ENCODE measurements around the gene ONECUT1.

The ONECUT1 gene

GRCh38 chr15:52796753-52797520 is 6.8 kb upstream of the ONECUT1 start:
- no peak for ATAC-seq
- no peak for TF ChIP-seq GLIS3 (CRISPR knock-in tag; IDR thresholded peaks at IDR 0.05)
- TF ChIP-seq, protein P1, sequence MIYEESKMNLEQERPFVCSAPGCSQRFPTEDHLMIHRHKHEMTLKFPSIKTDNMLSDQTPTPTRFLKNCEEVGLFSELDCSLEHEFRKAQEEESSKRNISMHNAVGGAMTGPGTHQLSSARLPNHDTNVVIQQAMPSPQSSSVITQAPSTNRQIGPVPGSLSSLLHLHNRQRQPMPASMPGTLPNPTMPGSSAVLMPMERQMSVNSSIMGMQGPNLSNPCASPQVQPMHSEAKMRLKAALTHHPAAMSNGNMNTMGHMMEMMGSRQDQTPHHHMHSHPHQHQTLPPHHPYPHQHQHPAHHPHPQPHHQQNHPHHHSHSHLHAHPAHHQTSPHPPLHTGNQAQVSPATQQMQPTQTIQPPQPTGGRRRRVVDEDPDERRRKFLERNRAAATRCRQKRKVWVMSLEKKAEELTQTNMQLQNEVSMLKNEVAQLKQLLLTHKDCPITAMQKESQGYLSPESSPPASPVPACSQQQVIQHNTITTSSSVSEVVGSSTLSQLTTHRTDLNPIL (CRISPR knock-in tag; IDR thresholded peaks at IDR 0.05; ENCODE audit: low read depth) = no peak
- TF ChIP-seq ZFP3 (CRISPR knock-in tag; IDR thresholded peaks at IDR 0.05) = no peak
- TF ChIP-seq TCF4 (CRISPR knock-in tag; IDR thresholded peaks at IDR 0.05; ENCODE audit: borderline replicate concordance) = no peak
- no peak for TF ChIP-seq ISL1 (CRISPR knock-in tag; IDR thresholded peaks at IDR 0.05)
- TF ChIP-seq OSR1 (CRISPR knock-in tag; IDR thresholded peaks at IDR 0.05) = no peak
- no peak for TF ChIP-seq BACH2 (CRISPR knock-in tag; IDR thresholded peaks at IDR 0.05; ENCODE audit: borderline replicate concordance)
- TF ChIP-seq, protein P2, sequence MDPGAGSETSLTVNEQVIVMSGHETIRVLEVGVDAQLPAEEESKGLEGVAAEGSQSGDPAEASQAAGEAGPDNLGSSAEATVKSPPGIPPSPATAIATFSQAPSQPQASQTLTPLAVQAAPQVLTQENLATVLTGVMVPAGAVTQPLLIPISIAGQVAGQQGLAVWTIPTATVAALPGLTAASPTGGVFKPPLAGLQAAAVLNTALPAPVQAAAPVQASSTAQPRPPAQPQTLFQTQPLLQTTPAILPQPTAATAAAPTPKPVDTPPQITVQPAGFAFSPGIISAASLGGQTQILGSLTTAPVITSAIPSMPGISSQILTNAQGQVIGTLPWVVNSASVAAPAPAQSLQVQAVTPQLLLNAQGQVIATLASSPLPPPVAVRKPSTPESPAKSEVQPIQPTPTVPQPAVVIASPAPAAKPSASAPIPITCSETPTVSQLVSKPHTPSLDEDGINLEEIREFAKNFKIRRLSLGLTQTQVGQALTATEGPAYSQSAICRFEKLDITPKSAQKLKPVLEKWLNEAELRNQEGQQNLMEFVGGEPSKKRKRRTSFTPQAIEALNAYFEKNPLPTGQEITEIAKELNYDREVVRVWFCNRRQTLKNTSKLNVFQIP (CRISPR knock-in tag; IDR thresholded peaks at IDR 0.05; ENCODE audit: borderline replicate concordance, low read depth) = no peak
- TF ChIP-seq RARB (CRISPR knock-in tag; IDR thresholded peaks at IDR 0.05) = no peak
- no peak for TF ChIP-seq ESRRG (CRISPR knock-in tag; IDR thresholded peaks at IDR 0.05)
- no peak for TF ChIP-seq CSDC2 (CRISPR knock-in tag; IDR thresholded peaks at IDR 0.05)
- TF ChIP-seq ZNF70 (CRISPR knock-in tag; IDR thresholded peaks at IDR 0.05) = no peak
- TF ChIP-seq ZNF8 (CRISPR knock-in tag; IDR thresholded peaks at IDR 0.05) = no peak
- no peak for TF ChIP-seq ZFP30 (CRISPR knock-in tag; IDR thresholded peaks at IDR 0.05)
- TF ChIP-seq ARNTL (CRISPR knock-in tag; IDR thresholded peaks at IDR 0.05; ENCODE audit: borderline replicate concordance, low read depth) = no peak
- no peak for TF ChIP-seq TOX (CRISPR knock-in tag; IDR thresholded peaks at IDR 0.05; ENCODE audit: borderline replicate concordance)
- TF ChIP-seq PPARA (CRISPR knock-in tag; IDR thresholded peaks at IDR 0.05; ENCODE audit: borderline replicate concordance) = no peak
- TF ChIP-seq, protein P3, sequence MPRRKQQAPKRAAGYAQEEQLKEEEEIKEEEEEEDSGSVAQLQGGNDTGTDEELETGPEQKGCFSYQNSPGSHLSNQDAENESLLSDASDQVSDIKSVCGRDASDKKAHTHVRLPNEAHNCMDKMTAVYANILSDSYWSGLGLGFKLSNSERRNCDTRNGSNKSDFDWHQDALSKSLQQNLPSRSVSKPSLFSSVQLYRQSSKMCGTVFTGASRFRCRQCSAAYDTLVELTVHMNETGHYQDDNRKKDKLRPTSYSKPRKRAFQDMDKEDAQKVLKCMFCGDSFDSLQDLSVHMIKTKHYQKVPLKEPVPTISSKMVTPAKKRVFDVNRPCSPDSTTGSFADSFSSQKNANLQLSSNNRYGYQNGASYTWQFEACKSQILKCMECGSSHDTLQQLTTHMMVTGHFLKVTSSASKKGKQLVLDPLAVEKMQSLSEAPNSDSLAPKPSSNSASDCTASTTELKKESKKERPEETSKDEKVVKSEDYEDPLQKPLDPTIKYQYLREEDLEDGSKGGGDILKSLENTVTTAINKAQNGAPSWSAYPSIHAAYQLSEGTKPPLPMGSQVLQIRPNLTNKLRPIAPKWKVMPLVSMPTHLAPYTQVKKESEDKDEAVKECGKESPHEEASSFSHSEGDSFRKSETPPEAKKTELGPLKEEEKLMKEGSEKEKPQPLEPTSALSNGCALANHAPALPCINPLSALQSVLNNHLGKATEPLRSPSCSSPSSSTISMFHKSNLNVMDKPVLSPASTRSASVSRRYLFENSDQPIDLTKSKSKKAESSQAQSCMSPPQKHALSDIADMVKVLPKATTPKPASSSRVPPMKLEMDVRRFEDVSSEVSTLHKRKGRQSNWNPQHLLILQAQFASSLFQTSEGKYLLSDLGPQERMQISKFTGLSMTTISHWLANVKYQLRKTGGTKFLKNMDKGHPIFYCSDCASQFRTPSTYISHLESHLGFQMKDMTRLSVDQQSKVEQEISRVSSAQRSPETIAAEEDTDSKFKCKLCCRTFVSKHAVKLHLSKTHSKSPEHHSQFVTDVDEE (CRISPR knock-in tag; IDR thresholded peaks at IDR 0.05) = no peak
- TF ChIP-seq ZC3H10 (CRISPR knock-in tag; IDR thresholded peaks at IDR 0.05) = no peak
- TF ChIP-seq, protein P4, sequence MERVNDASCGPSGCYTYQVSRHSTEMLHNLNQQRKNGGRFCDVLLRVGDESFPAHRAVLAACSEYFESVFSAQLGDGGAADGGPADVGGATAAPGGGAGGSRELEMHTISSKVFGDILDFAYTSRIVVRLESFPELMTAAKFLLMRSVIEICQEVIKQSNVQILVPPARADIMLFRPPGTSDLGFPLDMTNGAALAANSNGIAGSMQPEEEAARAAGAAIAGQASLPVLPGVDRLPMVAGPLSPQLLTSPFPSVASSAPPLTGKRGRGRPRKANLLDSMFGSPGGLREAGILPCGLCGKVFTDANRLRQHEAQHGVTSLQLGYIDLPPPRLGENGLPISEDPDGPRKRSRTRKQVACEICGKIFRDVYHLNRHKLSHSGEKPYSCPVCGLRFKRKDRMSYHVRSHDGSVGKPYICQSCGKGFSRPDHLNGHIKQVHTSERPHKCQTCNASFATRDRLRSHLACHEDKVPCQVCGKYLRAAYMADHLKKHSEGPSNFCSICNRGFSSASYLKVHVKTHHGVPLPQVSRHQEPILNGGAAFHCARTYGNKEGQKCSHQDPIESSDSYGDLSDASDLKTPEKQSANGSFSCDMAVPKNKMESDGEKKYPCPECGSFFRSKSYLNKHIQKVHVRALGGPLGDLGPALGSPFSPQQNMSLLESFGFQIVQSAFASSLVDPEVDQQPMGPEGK (CRISPR knock-in tag; IDR thresholded peaks at IDR 0.05; ENCODE audit: borderline replicate concordance) = no peak

DNA sequence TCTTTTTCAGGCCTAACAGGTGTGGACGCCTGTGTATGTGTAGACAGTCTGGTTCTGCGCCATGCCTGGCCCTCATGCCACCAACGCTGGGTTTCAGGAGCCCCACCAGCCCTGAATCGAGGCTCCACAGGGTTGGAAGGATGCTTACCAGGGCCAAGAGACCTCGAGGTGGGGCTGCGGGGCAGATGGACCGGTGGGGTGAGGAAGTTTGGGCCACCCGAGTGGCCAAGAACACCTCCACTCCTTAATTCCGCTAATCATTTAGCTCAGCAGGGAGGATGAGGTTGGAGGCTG is 6.0 kb upstream of the ONECUT1 start:
- TF ChIP-seq PPARA (CRISPR knock-in tag; IDR thresholded peaks at IDR 0.05; ENCODE audit: borderline replicate concordance) (no peak), CSDC2 (CRISPR knock-in tag; IDR thresholded peaks at IDR 0.05) (no peak), ZFP3 (CRISPR knock-in tag; IDR thresholded peaks at IDR 0.05) (no peak), GLIS3 (CRISPR knock-in tag; IDR thresholded peaks at IDR 0.05) (no peak), BACH2 (CRISPR knock-in tag; IDR thresholded peaks at IDR 0.05; ENCODE audit: borderline replicate concordance) (no peak), ZFP30 (CRISPR knock-in tag; IDR thresholded peaks at IDR 0.05) (no peak), ARNTL (CRISPR knock-in tag; IDR thresholded peaks at IDR 0.05; ENCODE audit: borderline replicate concordance, low read depth) (no peak), SNAI2 (CRISPR knock-in tag; IDR thresholded peaks at IDR 0.05) (no peak), ISL1 (CRISPR knock-in tag; IDR thresholded peaks at IDR 0.05) (no peak), RARB (CRISPR knock-in tag; IDR thresholded peaks at IDR 0.05) (no peak), ZNF8 (CRISPR knock-in tag; IDR thresholded peaks at IDR 0.05) (no peak), ZC3H10 (CRISPR knock-in tag; IDR thresholded peaks at IDR 0.05) (no peak), ESRRG (CRISPR knock-in tag; IDR thresholded peaks at IDR 0.05) (no peak), OSR1 (CRISPR knock-in tag; IDR thresholded peaks at IDR 0.05) (no peak)
- TF ChIP-seq, protein P3 (CRISPR knock-in tag; IDR thresholded peaks at IDR 0.05) = no peak
- TF ChIP-seq, protein P4 (CRISPR knock-in tag; IDR thresholded peaks at IDR 0.05; ENCODE audit: borderline replicate concordance) = no peak
- TF ChIP-seq, protein P1 (CRISPR knock-in tag; IDR thresholded peaks at IDR 0.05; ENCODE audit: low read depth) = no peak

More for the DNA sequence above, 6.0 kb upstream of the ONECUT1 start:
- no peak for ATAC-seq

All from SK-N-SH treated with all-trans-retinoic acid at 6 μM for 48 hours (cell line).